ENCODE measurements around the gene DTWD2. TPM values are rescaled to one million over a fixed set of nuclear protein-coding genes. Genes with fewer than 3 reads are reported as not detected.

DTWD2 gene
- total and polyA plus RNA-seq, 2 of the 4 experiments (the other 2 are of a cell fraction) = 1.2 to 1.8 TPM

- Histone ChIP-seq H2AK9ac (replicated peaks; ENCODE audit: low read depth, low read length, poor library complexity) (no peak overlapping the region), H2BK15ac (ENCODE audit: low read depth, low read length) (no peak overlapping the region), H4K20me1 (ENCODE audit: insufficient read depth, low read length) (no peaks in the 10 kb centered on the region), H3K79me1 (ENCODE audit: low read depth in 1 of 2, low read length in 2 of 2) (no peaks in the 10 kb centered on the region), H2BK120ac (ENCODE audit: low read depth, low read length) (no peak overlapping the region), H3K4me3 (ENCODE audit: insufficient read depth, low read depth, low read length) (no peak overlapping the region), H2BK20ac (ENCODE audit: low read depth, low read length) (no peak overlapping the region), H4K8ac (ENCODE audit: low read depth in 2 of 2, low read length in 2 of 2) (no peak overlapping the region), H4K91ac (ENCODE audit: insufficient read depth, low read depth, low read length) (no peak overlapping the region), H3K56ac (ENCODE audit: extremely low read depth, insufficient read depth, low read length) (no peak overlapping the region), H3K9me1 (ENCODE audit: insufficient read depth, low read length) (no peaks in the 10 kb centered on the region), H3K23ac (ENCODE audit: low read depth, low read length) (no peak overlapping the region), H3K4me2 (ENCODE audit: low read depth, low read length) (no peak overlapping the region), H3K9ac (ENCODE audit: low read depth, low read length) (no peak overlapping the region), H3K9me3 (ENCODE audit: control insufficient read depth, insufficient read depth, low read length) (no peaks in the 10 kb centered on the region), H3K27ac (ENCODE audit: insufficient read depth, low read length) (no peak overlapping the region), H3K18ac (ENCODE audit: low read depth, low read length) (no peak overlapping the region), H4K5ac (ENCODE audit: low read depth, low read length) (no peak overlapping the region), H2AK5ac (ENCODE audit: low read depth, low read length) (no peak overlapping the region), H3K14ac (replicated peaks; ENCODE audit: low read depth, low read length) (no peak overlapping the region), H3K36me3 (ENCODE audit: control insufficient read depth, insufficient read depth, low read length) (no peaks in the 10 kb centered on the region), H3K27me3 (ENCODE audit: control insufficient read depth, insufficient read depth, low read length) (no peaks in the 10 kb centered on the region), H3K4ac (ENCODE audit: low read depth, low read length) (no peak overlapping the region), H2AFZ (replicated peaks; ENCODE audit: low read length, poor library complexity) (no peak overlapping the region), H3K4me1 (ENCODE audit: control insufficient read depth, insufficient read depth, low read length) (no peaks in the 10 kb centered on the region), H2BK5ac (ENCODE audit: low read depth, low read length, poor library complexity, severe bottlenecking) (no peak overlapping the region)
- CTCF ChIA-PET = interaction anchor here (0.9 kb wide), 1 partner anchor 1511 kb away, joined by 3 read pairs; no protein-coding TSS in a partner anchor
- ATAC-seq (ENCODE audit: low read depth) (no peak), DNase-seq (no peak)
- in situ Hi-C loops (cut with MboI; ENCODE audit: low sequenced_read_pairs) = loop anchor here (25.0 kb wide), 1 partner anchor 1331 kb away; no protein-coding TSS in a partner anchor
- WGBS, 2 experiments (ENCODE audit: extremely low coverage in 2 of 2, insufficient read length in 1 of 2) = no CpG with 5 or more reads among the region's 2 CpGs
- TF ChIP-seq RFX5 (IDR thresholded peaks at IDR 0.05; ENCODE audit: low read depth, low read length) (no peak), MXI1 (IDR thresholded peaks at IDR 0.05; ENCODE audit: borderline replicate concordance, low read depth, low read length) (no peak), POLR2A (IDR thresholded peaks at IDR 0.05; ENCODE audit: low read depth, low read length) (no peak), RCOR1 (IDR thresholded peaks at IDR 0.05; ENCODE audit: insufficient replicate concordance, low read length) (no peak), NFE2L2 (IDR thresholded peaks at IDR 0.05; ENCODE audit: low read depth, low read length) (no peak)
- POLR2A ChIA-PET (ENCODE audit: unreplicated experiment) = no interaction called here
- intact Hi-C loops (cut with micrococcal nuclease) = loop anchor here (2.0 to 5.0 kb wide), 2 partner anchors 164 to 183 kb away; no protein-coding TSS in a partner anchor
- dilution Hi-C loops (cut with HindIII; ENCODE audit: low sequenced_read_pairs, unreplicated experiment) = no loop called here
- BruUV-seq (replicated peaks) = no TSS peak
Observed at GRCh38 chr5:118793652-118794051, 194.7 kb downstream of the DTWD2 start.
